DOHH2 (cell line): Measurements from ENCODE around the gene CPLX1.

Source experiments
- CTCF ChIP-seq: fragments of 200-600 bp; sonication (generic); IDR thresholded peaks from one replicate; pipeline ENCODE4 v1.5.1; 2014; ENCODE audit warnings: antibody characterized with exemption, mild to moderate bottlenecking, low read depth, low read length; ENCODE audit not compliant: poor library complexity, severe bottlenecking
- EZH2phosphoT487 ChIP-seq: fragments of 200-600 bp; sonication (generic); IDR thresholded peaks from 2 replicates; pipeline ENCODE4 v1.6.1; 2017; ENCODE audit warnings: borderline replicate concordance, mild to moderate bottlenecking, antibody characterized with exemption, low read length, moderate library complexity, mixed read lengths

- TF ChIP-seq CTCF: no peak
- no peak for TF ChIP-seq EZH2phosphoT487
Observed at GRCh38 chr4:865121-865465, 39.2 kb upstream of the CPLX1 start.
